Neutrophil (primary cell): ENCODE results near the gene CPED1.

Source experiments
- H3K27ac ChIP-seq: fragments of 200-600 bp; sonication (generic); 2 replicates; pipeline ENCODE4 v1.5.1; 2016; ENCODE audit warnings: mild to moderate bottlenecking, moderate library complexity
- H3K27me3 ChIP-seq: fragments of 200-600 bp; sonication (generic); 2 replicates; pipeline ENCODE4 v1.6.0; 2016; ENCODE audit warnings: mild to moderate bottlenecking
- H3K36me3 ChIP-seq: fragments of 200-600 bp; sonication (generic); 2 replicates; pipeline ENCODE4 v1.5.1; 2017
- H3K4me1 ChIP-seq, 2 experiments: fragments of 200-600 bp in 1 of 2; sonication (generic) in 1 of 2; 1 replicate in 1 of 2; 2 replicates in 1 of 2; pipeline versions ENCODE4 v1.5.1 to v1.6.1; 2013 to 2016; ENCODE audit warnings: low read depth in 1 of 2, low read length in 1 of 2, mild to moderate bottlenecking in 1 of 2, moderate library complexity in 1 of 2; ENCODE audit not compliant: control insufficient read depth in 1 of 2, insufficient read depth in 1 of 2
- H3K4me3 ChIP-seq, 2 experiments: fragments of 200-600 bp in 1 of 2; sonication (generic) in 1 of 2; 1 replicate in 1 of 2; 2 replicates in 1 of 2; pipeline ENCODE4 v1.5.1; 2013 to 2016; ENCODE audit warnings: low read depth in 1 of 2, low read length in 1 of 2, mild to moderate bottlenecking in 1 of 2, moderate library complexity in 1 of 2
- H3K9me3 ChIP-seq: fragments of 200-600 bp; sonication (generic); 2 replicates; pipeline ENCODE4 v1.5.1; 2016
- TF ChIP-seq, protein P1 (sequence below): fragments of 200-600 bp; sonication (generic); IDR thresholded peaks from 2 replicates; pipeline ENCODE4 v1.5.1; 2016; ENCODE audit warnings: antibody characterized with exemption

Gene CPED1

DNA sequence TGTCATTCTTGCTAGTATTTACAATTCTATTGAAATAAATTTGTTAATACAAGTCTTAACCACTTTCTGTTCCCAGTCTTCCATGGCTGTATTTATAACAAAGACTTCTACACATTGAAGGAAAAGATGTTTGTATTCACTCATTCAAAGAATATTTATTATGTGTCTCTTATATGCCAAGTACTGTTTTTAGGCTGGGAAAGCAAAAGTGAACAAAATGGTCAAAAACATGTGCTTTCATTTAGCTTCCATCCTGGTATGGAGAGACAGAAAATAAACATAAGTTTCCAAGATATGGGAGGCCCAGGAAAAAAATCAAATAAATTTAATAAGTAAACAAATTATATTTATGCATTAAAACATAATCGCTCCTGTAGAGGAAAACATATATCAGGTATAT is 22.9 kb downstream of the CPED1 start:
- no peaks in the 10 kb centered on the region for H3K9me3 ChIP-seq
- peaks cover 30% of the 10 kb centered on the region for H3K27me3 ChIP-seq
- no peaks in the 10 kb centered on the region for H3K36me3 ChIP-seq
- TF ChIP-seq, protein P1, sequence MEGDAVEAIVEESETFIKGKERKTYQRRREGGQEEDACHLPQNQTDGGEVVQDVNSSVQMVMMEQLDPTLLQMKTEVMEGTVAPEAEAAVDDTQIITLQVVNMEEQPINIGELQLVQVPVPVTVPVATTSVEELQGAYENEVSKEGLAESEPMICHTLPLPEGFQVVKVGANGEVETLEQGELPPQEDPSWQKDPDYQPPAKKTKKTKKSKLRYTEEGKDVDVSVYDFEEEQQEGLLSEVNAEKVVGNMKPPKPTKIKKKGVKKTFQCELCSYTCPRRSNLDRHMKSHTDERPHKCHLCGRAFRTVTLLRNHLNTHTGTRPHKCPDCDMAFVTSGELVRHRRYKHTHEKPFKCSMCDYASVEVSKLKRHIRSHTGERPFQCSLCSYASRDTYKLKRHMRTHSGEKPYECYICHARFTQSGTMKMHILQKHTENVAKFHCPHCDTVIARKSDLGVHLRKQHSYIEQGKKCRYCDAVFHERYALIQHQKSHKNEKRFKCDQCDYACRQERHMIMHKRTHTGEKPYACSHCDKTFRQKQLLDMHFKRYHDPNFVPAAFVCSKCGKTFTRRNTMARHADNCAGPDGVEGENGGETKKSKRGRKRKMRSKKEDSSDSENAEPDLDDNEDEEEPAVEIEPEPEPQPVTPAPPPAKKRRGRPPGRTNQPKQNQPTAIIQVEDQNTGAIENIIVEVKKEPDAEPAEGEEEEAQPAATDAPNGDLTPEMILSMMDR, result no peak
- no peak overlapping the region for H3K4me3 ChIP-seq
- H3K4me1 ChIP-seq, result no peaks in the 10 kb centered on the region
- no peak overlapping the region for H3K27ac ChIP-seq

DNA sequence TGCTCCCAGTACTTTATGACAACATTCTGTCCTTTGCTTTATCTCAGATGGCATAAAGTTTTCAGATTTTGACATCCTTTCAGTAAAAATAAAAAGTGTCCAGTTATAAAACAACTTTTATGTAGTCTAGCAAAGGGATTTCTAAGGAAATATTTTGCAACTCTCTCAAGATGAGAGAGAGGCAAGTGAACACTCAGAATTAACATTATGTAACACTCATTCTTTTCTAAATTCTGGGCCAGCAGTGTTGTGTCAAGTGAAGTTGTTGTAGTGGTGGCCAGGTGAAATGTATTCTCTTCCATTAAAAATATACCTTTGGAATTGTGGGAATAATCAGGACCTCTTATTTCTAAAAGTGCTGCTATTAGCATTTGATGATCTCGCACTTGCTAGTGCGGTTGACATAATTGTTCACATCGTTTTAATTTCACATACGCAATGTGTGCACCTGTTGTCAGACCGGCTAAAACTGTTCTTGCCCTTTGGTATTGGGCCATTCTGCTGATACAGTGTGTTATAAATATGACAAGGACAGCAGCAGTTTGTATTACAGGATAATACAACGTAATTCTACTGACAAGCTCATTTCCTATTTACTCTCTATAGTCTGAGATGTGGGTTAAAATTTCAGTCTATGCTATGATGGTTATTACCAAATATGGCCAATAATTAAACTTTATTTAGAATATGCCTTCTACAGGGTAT is 23.8 kb downstream of the CPED1 start:
- TF ChIP-seq, protein P1, result no peak
- no peak overlapping the region for H3K4me3 ChIP-seq
- H3K27me3 ChIP-seq, result peaks cover 20% of the 10 kb centered on the region
- H3K27ac ChIP-seq, result no peak overlapping the region
- no peaks in the 10 kb centered on the region for H3K9me3 ChIP-seq
- no peaks in the 10 kb centered on the region for H3K36me3 ChIP-seq
- no peaks in the 10 kb centered on the region for H3K4me1 ChIP-seq

DNA sequence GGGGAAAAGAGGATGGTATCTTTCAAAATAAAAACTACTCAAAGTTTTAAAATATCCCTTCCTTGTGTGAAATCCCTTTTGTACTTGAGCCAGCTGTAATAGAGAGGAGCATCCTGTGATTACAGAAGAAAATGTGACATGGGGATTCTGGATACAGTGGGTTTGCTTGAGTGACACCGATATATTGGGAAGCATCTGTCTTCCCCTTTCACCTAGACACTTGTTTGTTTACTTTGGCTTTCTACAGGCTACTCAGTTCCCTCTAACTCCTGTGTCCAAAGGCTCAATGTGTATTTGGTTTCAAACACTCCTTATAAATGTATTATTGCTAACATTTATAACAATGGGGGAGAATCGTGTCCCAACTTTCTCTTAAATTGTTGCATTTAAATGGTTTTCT is 24.4 kb downstream of the CPED1 start:
- Histone ChIP-seq H3K27ac (no peak overlapping the region), H3K36me3 (no peaks in the 10 kb centered on the region), H3K9me3 (no peaks in the 10 kb centered on the region), H3K4me3 (no peak overlapping the region), H3K4me1 (no peaks in the 10 kb centered on the region), H3K27me3 (peaks cover 14% of the 10 kb centered on the region)
- TF ChIP-seq, protein P1, result no peak

DNA sequence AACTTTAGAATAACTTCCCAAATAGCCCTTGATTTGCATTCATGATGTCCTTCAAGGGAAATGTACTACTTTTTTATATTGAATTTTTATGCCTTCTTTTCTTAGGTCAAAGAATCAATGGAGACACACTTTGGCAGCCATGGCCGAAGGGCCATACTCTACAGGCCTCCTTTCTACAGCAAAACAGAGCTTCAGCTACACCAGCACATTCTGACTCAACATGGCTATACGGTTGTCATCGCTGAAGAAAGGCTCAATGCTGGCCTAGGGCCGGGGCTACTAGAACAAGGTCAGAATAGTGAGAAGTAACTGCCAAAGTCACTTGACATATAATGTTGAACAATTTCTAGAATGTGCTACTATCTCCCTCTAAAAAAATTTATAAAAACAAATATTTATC is 27.0 kb downstream of the CPED1 start:
- TF ChIP-seq, protein P1, result no peak
- H3K9me3 ChIP-seq, result no peaks in the 10 kb centered on the region
- no peaks in the 10 kb centered on the region for H3K4me1 ChIP-seq
- H3K27ac ChIP-seq, result no peak overlapping the region
- no peaks in the 10 kb centered on the region for H3K36me3 ChIP-seq
- H3K27me3 ChIP-seq, result no peaks in the 10 kb centered on the region
- H3K4me3 ChIP-seq, result no peak overlapping the region

DNA sequence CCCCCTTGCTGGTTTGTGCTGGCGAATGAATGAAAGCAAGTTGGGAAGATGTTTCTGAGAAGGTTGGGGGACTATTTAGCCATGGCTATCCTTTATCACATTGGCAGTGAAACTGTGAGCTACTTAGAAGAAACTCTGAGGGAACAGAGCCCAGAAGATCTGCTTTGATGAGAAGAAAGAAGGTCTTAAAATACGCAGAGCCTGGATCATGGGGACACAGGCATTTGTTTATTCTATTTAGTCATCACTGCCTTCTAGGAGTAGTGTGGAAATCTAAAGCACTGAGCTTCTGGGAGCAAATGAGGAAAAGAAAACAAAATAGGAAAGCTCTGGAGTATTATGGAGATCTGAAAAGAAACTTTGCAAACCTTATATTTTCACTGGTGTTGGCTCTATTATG is 28.5 kb downstream of the CPED1 start:
- Histone ChIP-seq H3K27ac (no peak overlapping the region), H3K27me3 (no peaks in the 10 kb centered on the region), H3K4me1 (no peaks in the 10 kb centered on the region), H3K4me3 (no peak overlapping the region), H3K9me3 (no peaks in the 10 kb centered on the region), H3K36me3 (no peaks in the 10 kb centered on the region)
- TF ChIP-seq, protein P1, result no peak
